Ovary (tissue), 10 donors: Measurements from ENCODE around the gene INTS13. TPM values are rescaled to one million over a fixed set of nuclear protein-coding genes. Genes with fewer than 3 reads are reported as not detected.

Source experiments
- DNase-seq, 5 donors: peaks; one replicate each; pipeline ENCODE4 v3.0.0-alpha.2; 2019 to 2020
- H3K27ac ChIP-seq, 2 donors: fragments of 200-600 bp; one replicate each; pipeline versions ENCODE4 v1.5.1 to v1.8.0; 2019 to 2022
- H3K27me3 ChIP-seq: fragments of 200-600 bp; one replicate; pipeline ENCODE4 v1.8.0; 2022
- H3K36me3 ChIP-seq: fragments of 200-600 bp; sonication (generic); one replicate; pipeline ENCODE4 v1.5.1; 2019
- H3K4me1 ChIP-seq: one replicate; pipeline ENCODE4 v1.8.1; 2013; ENCODE audit warnings: mild to moderate bottlenecking, moderate library complexity; ENCODE audit not compliant: insufficient read depth
- H3K4me3 ChIP-seq: fragments of 200-600 bp; sonication (generic); one replicate; pipeline ENCODE4 v1.5.1; 2017
- H3K9me3 ChIP-seq, 2 donors: fragments of 200-600 bp in 1 of 2; sonication (generic) in 1 of 2; one replicate each; pipeline versions ENCODE4 v1.5.1 to v1.8.1; 2013 to 2019; ENCODE audit warnings: mild to moderate bottlenecking in 1 of 2, moderate library complexity in 1 of 2
- EP300 ChIP-seq: sonication (generic); formaldehyde crosslinking; IDR thresholded peaks from one replicate; pipeline ENCODE4 v1.6.1; 2017; ENCODE audit warnings: antibody characterized with exemption
- POLR2A ChIP-seq: fragments of 450-650 bp; IDR thresholded peaks from one replicate; pipeline ENCODE4 v1.6.1; 2017; ENCODE audit warnings: antibody characterized with exemption, mild to moderate bottlenecking, moderate library complexity
- WGBS, 3 donors: extraction: QIAGEN DNeasy Blood & Tissue Kit in 1 of 3; methylation state at CpG; one replicate each; pipeline versions ENCODE4 v1.1.5 to v1.1.7; 2013 to 2017; 5-methylcytosine and 5-hydroxymethylcytosine counted together
- intact Hi-C, 4 donors: fragments of 100-400 bp; cut with DNase I; formaldehyde crosslinking; loops; one replicate each; pipeline versions ENCODE4 v1.11.0 to v1.15.1; 2022 to 2023
- long read RNA-seq, 3 donors: library from polyadenylated mRNA in 2 of 3; unstranded in 2 of 3; transcript quantifications; one replicate each; pipeline ENCODE4 v2.0.0 and lab custom pipeline, GENCODE V29; 2021 to 2026
- polyA plus RNA-seq, 2 donors: library from polyadenylated mRNA; stranded (reverse); fragments of 200-250 nt in 1 of 2; fragments of 350-450 nt in 1 of 2; fragmentation: Illumina TruSeq in 1 of 2; extraction: RNeasy Lipid Tissue Mini Kit (QIAGEN cat#74804) in 1 of 2; gene quantifications; one replicate each; pipeline ENCODE4 v1.2.3, GENCODE V29; 2013 to 2014
- total RNA-seq, 7 donors: library from RNA; depleted of rRNA in 2 of 7; stranded (reverse); fragments of >200 nt in 2 of 7; fragmentation: NEBNext Ultra II Directional in 3 of 7; extraction: Animal tissue kit (Norgen Biotek cat#: 25700) in 3 of 7; gene quantifications; one replicate each; pipeline versions ENCODE4 v1.1.0 to v1.2.4, GENCODE V29; 2016 to 2023
- TF ChIP-seq, protein P1 (sequence below), 3 donors: fragments of 450-650 bp in 2 of 3; fragments of 200-600 bp in 1 of 3; IDR thresholded peaks; one replicate each; pipeline versions ENCODE4 v1.5.1 to v1.8.0; 2016 to 2022; ENCODE audit warnings: antibody characterized with exemption in 3 of 3, mild to moderate bottlenecking in 1 of 3
- donor health status: DM: no; HTN: no; CAD: no; lungs with moderate emphysema.
- donor health status: DM: no; HTN: no; CAD: no.
- donor health status: Bipolar disorder and iron deficiency.
- donor health status: DM: yes; HTN: yes; CAD: no.
- donor health status: DM: no; HTN: no; CAD: no.
- donor health status: DM: yes; HTN: yes; CAD: no.

Gene INTS13, protein sequence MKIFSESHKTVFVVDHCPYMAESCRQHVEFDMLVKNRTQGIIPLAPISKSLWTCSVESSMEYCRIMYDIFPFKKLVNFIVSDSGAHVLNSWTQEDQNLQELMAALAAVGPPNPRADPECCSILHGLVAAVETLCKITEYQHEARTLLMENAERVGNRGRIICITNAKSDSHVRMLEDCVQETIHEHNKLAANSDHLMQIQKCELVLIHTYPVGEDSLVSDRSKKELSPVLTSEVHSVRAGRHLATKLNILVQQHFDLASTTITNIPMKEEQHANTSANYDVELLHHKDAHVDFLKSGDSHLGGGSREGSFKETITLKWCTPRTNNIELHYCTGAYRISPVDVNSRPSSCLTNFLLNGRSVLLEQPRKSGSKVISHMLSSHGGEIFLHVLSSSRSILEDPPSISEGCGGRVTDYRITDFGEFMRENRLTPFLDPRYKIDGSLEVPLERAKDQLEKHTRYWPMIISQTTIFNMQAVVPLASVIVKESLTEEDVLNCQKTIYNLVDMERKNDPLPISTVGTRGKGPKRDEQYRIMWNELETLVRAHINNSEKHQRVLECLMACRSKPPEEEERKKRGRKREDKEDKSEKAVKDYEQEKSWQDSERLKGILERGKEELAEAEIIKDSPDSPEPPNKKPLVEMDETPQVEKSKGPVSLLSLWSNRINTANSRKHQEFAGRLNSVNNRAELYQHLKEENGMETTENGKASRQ
- total RNA-seq: 10 to 100 TPM; 11.1 to 18.1 (median 16.3) TPM
- 10 to 100 TPM; 10.4 to 17.7 TPM for polyA plus RNA-seq
- long read RNA-seq, donor 1, partial matches to known transcripts: 30 of 44 reads
- long read RNA-seq, donor 1, other reads (novel, unspliced or antisense): 10 of 44 reads
- long read RNA-seq, donor 2, partial matches to known transcripts: 0 of 4 reads
- long read RNA-seq, donor 2, other reads (novel, unspliced or antisense): 0 of 4 reads
- long read RNA-seq, donor 3, transcript INTS13-201 (17 exons, 2,974 nt): major isoform, 17 of 22 reads
- long read RNA-seq, donor 3, partial matches to known transcripts: 0 of 22 reads
- long read RNA-seq, donor 3, other reads (novel, unspliced or antisense): 5 of 22 reads

DNA sequence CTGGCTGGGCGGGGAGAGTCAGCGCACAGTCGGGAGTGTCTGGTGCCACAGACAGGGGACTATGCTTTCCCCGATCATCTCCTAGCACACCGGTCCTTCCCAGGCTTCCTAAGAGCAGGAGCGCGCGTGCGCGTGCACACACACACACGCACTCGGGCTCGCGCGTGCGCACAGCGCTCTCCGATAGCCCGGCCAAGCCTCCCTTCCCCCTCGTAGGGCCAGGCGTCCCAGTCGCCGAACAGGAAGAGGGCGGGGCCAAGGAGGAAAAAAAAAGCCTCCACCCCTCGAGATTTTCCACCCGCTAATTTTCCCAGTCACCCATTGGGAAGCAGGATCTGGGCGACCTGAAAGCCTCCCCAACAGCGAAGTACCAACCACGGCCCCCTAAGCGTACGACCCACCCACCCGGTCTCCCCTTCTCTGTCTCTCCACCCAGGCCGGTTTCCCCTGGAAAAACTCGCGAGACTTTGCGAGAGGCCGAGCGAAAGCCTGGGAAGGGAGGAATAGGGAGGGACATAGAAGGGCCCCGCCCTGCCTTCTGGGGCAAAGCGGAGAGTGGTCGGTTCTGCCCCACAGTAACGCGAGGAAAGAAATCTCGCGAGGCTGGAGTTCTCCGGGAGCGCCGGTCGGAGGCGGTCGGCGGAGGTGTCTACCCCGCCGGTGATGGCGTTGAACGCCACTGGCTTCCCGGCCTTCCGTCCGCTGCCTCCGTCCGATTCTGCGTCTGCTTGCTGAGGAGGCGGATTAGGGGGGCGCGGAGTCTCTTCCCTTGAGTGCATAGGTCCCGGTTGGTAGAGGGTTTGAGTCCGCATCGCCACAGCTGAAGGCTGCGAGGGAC lies at the start of gene INTS13, which contains the start of gene FGFR1OP2:
Gene INTS13, minus strand, starts transcription at position 119 of the 838 bp plus-strand sequence. CDS start 1,178 bp downstream, outside the sequence.
Gene FGFR1OP2, plus strand, starts transcription at position 608 of the 838 bp plus-strand sequence. CDS start 15,689 bp downstream, outside the sequence.
- H3K9me3 ChIP-seq: no peaks in the 10 kb centered on the region
- peaks cover 4% of the 10 kb centered on the region for H3K4me1 ChIP-seq
- TF ChIP-seq EP300 (no peak), POLR2A (peak; percentile 97)
- TF ChIP-seq, protein P1, sequence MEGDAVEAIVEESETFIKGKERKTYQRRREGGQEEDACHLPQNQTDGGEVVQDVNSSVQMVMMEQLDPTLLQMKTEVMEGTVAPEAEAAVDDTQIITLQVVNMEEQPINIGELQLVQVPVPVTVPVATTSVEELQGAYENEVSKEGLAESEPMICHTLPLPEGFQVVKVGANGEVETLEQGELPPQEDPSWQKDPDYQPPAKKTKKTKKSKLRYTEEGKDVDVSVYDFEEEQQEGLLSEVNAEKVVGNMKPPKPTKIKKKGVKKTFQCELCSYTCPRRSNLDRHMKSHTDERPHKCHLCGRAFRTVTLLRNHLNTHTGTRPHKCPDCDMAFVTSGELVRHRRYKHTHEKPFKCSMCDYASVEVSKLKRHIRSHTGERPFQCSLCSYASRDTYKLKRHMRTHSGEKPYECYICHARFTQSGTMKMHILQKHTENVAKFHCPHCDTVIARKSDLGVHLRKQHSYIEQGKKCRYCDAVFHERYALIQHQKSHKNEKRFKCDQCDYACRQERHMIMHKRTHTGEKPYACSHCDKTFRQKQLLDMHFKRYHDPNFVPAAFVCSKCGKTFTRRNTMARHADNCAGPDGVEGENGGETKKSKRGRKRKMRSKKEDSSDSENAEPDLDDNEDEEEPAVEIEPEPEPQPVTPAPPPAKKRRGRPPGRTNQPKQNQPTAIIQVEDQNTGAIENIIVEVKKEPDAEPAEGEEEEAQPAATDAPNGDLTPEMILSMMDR (IDR thresholded peaks at IDR 0.05): no peak
- peak; percentile 99 to 100 (median 99) for DNase-seq
- H3K4me3 ChIP-seq: peak within 1 kb of the TSS; percentile 98
- H3K27ac ChIP-seq: peak within 1 kb of the TSS; percentile 93 to 96
- H3K27me3 ChIP-seq: no peaks in the 10 kb centered on the region
- intact Hi-C loops: loop anchor here in 2 of 4 donors (5.0 to 10.0 kb wide), 2 partner anchors 74 to 77 kb away; partner anchors contain the start of gene TM7SF3 (in 2 of the 2)
- no peaks in the 10 kb centered on the region for H3K36me3 ChIP-seq
- WGBS, 3 donors: 0 to 1% (median 0%) methylated on average over 65 to 69 of the region's 69 CpGs

DNA sequence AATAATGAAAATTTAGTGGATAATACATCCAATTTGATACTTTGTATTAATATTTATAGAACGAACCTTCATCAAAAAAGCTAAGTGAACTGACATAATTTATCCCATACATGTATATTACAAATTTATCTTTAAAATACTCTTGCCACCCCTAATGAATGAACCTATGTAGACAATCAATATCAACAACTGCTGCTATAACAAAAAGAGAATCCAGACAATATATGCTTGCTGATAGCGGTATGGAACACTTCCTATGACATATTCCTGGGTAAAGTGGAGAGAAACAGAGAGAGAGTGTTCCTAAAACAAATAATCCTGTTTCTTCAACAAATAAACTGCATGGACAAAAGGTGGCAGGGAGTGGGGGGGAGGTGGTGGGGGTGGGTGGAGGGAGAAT lies 45.1 kb upstream of the INTS13 start:
- no peaks in the 10 kb centered on the region for H3K27me3 ChIP-seq
- H3K27ac ChIP-seq: no peak overlapping the region
- H3K9me3 ChIP-seq: no peaks in the 10 kb centered on the region
- no peaks in the 10 kb centered on the region for H3K4me1 ChIP-seq
- H3K36me3 ChIP-seq: no peaks in the 10 kb centered on the region
- no peak for DNase-seq
- no peak overlapping the region for H3K4me3 ChIP-seq
- WGBS, 3 donors: 96 to 99% (median 98%) methylated on average over 2 of the region's 2 CpGs
- intact Hi-C loops: no loop called here
- TF ChIP-seq, protein P1 (IDR thresholded peaks at IDR 0.05): no peak
- TF ChIP-seq EP300 (no peak), POLR2A (no peak)

DNA sequence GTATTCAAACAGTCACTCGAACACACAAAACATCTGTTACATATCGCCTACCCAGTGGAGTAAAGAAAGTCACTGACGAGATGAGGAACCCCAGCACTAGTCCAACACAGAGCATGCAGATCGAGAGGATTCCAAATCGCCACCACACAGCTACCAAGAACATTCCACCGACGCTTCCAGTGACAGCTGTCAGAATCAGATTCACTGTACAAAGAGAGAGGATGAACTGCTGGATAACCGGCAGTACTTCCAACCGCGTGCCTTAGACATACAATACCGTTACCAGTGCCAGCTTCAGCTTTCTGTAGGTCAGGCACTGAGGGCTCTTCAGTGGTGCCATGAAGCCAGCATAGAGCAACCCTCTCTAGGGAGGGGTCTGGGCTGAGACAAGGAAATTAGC lies 42.0 kb upstream of the INTS13 start:
- Histone ChIP-seq H3K4me3 (no peak overlapping the region), H3K27me3 (no peaks in the 10 kb centered on the region), H3K27ac (no peak overlapping the region), H3K9me3 (no peaks in the 10 kb centered on the region), H3K36me3 (no peaks in the 10 kb centered on the region), H3K4me1 (no peaks in the 10 kb centered on the region)
- 96 to 98% (median 98%) methylated on average over 11 of the region's 11 CpGs for WGBS, 3 donors
- no peak for DNase-seq
- no peak for TF ChIP-seq POLR2A
- TF ChIP-seq EP300: no peak
- TF ChIP-seq, protein P1 (IDR thresholded peaks at IDR 0.05): no peak
- intact Hi-C loops: no loop called here
